ENCODE data around the gene RHOG. TPM values are rescaled to one million over a fixed set of nuclear protein-coding genes. Genes with fewer than 3 reads are reported as not detected.
A peak's percentile ranks its signal among the peaks of the same experiment; 100 is the strongest.

Gene RHOG
- total RNA-seq, 1 donor from 2014 or later: 24.2 TPM

DNA sequence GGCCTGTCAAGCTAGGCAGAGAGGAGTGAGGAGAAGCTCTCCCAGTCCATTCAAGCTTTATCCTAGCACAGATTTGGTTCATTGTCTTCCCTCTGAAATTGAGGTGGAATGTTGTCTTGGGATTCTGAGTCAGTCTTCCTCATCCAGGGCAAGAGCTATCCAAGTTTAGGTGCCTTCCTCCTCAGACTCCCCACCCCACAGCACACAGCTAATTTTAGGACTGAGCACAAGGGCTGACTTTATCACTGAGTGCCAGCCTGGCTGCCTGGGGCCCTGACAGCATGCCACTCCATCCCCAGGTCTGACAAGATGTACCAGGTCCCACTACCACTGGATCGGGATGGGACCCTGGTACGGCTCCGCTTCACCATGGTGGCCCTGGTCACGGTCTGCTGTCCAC is 29.8 kb downstream of the RHOG start:
- no peak for DNase-seq (ENCODE audit: low spot score in 2 of 2, unreplicated experiment in 2 of 2)
- H3K4me1 Mint-ChIP-seq: peaks cover 15% of the 10 kb centered on the region
- peaks cover 5% of the 10 kb centered on the region for H3K36me3 Mint-ChIP-seq
- no peak overlapping the region for H3K27ac Mint-ChIP-seq
- no peaks in the 10 kb centered on the region for H3K9me3 Mint-ChIP-seq
- H3K27me3 Mint-ChIP-seq (ENCODE audit: low read depth): no peaks in the 10 kb centered on the region
- TF ChIP-seq, protein P1, sequence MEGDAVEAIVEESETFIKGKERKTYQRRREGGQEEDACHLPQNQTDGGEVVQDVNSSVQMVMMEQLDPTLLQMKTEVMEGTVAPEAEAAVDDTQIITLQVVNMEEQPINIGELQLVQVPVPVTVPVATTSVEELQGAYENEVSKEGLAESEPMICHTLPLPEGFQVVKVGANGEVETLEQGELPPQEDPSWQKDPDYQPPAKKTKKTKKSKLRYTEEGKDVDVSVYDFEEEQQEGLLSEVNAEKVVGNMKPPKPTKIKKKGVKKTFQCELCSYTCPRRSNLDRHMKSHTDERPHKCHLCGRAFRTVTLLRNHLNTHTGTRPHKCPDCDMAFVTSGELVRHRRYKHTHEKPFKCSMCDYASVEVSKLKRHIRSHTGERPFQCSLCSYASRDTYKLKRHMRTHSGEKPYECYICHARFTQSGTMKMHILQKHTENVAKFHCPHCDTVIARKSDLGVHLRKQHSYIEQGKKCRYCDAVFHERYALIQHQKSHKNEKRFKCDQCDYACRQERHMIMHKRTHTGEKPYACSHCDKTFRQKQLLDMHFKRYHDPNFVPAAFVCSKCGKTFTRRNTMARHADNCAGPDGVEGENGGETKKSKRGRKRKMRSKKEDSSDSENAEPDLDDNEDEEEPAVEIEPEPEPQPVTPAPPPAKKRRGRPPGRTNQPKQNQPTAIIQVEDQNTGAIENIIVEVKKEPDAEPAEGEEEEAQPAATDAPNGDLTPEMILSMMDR (IDR thresholded peaks at IDR 0.05; ENCODE audit: unreplicated experiment): no peak
- H3K4me3 Mint-ChIP-seq: no peak overlapping the region

DNA sequence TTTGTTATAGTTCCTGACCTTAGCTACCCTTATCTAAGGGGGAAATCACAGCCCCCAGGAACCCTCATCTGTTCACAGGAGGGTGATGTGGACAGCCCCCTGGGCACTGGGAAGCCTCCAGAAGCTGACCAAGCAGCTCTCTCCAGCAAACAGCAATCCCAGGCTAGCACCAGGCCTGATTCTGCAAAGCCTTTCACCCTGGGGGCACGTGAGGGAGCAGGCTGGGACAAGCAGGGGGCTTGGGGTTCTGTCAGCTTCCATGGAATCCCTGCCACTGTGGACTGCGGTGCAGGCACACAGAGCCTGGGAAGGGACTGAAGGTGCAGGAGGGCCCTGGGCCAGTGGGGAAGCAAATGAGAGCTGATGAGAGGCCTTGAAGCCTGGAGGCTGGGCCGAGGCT is 30.3 kb downstream of the RHOG start:
- Mint-ChIP-seq H3K36me3 (peaks cover 5% of the 10 kb centered on the region), H3K4me1 (peaks cover 15% of the 10 kb centered on the region), H3K9me3 (no peaks in the 10 kb centered on the region), H3K27me3 (ENCODE audit: low read depth) (no peaks in the 10 kb centered on the region), H3K4me3 (no peak overlapping the region), H3K27ac (no peak overlapping the region)
- no peak for DNase-seq (ENCODE audit: low spot score in 2 of 2, unreplicated experiment in 2 of 2)
- TF ChIP-seq, protein P1 (IDR thresholded peaks at IDR 0.05; ENCODE audit: unreplicated experiment): no peak

- DNase-seq (ENCODE audit: low spot score in 2 of 2, unreplicated experiment in 2 of 2): no peak
- H3K4me3 Mint-ChIP-seq: no peak overlapping the region
- no peaks in the 10 kb centered on the region for H3K27me3 Mint-ChIP-seq (ENCODE audit: low read depth)
- no peaks in the 10 kb centered on the region for H3K9me3 Mint-ChIP-seq
- TF ChIP-seq, protein P1 (IDR thresholded peaks at IDR 0.05; ENCODE audit: unreplicated experiment): no peak
- H3K36me3 Mint-ChIP-seq: peaks cover 5% of the 10 kb centered on the region
- peaks cover 15% of the 10 kb centered on the region for H3K4me1 Mint-ChIP-seq
- no peak overlapping the region for H3K27ac Mint-ChIP-seq
Measured at GRCh38 chr11:3809624-3809928, 31.2 kb downstream of the RHOG start.

- H3K4me3 Mint-ChIP-seq: peak overlapping the region; percentile 97
- no peaks in the 10 kb centered on the region for H3K27me3 Mint-ChIP-seq (ENCODE audit: low read depth)
- H3K9me3 Mint-ChIP-seq: no peaks in the 10 kb centered on the region
- peaks cover 5% of the 10 kb centered on the region for H3K36me3 Mint-ChIP-seq
- TF ChIP-seq, protein P1 (IDR thresholded peaks at IDR 0.05; ENCODE audit: unreplicated experiment): no peak
- peaks cover 15% of the 10 kb centered on the region for H3K4me1 Mint-ChIP-seq
- DNase-seq (ENCODE audit: low spot score in 2 of 2, unreplicated experiment in 2 of 2): no peak
- H3K27ac Mint-ChIP-seq: peak overlapping the region; percentile 57
Measured at GRCh38 chr11:3808861-3809623, 31.7 kb downstream of the RHOG start.

DNA sequence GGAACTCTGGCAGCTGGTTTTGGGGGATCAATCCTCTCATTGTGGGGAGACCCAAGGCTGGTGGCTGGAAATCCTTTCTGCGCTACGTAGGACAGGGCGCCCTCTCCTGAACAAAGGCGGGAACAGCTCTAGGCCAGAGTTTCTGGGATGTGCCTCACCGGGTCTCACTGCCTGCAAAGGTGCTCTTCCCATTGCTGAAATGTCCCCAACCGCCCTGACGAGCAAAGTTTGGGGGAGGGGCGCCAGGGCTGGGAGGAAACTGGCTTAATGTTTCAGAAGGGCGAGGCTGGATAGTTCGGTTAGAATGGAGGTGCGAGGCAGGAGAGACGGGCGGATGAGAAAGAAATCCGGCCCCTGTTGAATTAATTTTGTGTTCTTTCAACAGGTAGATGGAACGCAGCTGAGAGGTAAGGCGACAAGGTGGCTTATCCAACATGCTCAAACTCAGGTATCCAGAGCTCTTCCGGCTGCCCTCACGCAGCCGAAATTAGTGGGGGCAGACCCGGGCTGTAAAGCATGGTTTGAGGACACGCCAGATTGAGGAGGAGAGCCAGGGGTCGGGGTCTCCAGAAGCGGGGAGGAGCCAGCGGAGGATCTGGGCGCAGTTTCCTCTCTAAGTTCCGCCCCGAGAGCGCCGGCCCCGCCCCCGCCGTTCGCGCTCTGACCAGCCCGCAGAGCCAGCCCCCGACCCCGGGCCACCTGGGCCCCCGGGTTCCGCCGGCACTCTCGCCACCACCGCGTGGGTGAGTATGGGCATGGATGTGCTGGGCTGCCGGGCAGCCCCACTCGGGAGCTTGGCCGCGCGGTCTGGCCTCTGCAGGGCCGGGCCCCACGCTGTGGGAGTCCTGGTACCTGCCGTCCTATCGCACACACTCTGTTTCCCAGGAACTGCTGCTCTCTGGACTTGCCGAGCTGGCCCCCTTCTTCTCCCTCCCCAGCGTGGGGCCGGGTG is 32.6 kb downstream of the RHOG start, which contains the start of gene PGAP2:
Gene PGAP2 (plus strand): TSS at position 652 of the 952 bp plus-strand sequence. CDS start 2,700 bp downstream, outside the sequence.
- H3K27me3 Mint-ChIP-seq (ENCODE audit: low read depth): no peaks in the 10 kb centered on the region
- peaks cover 15% of the 10 kb centered on the region for H3K4me1 Mint-ChIP-seq
- peaks cover 5% of the 10 kb centered on the region for H3K36me3 Mint-ChIP-seq
- TF ChIP-seq, protein P1 (IDR thresholded peaks at IDR 0.05; ENCODE audit: unreplicated experiment): peak; percentile 30
- H3K4me3 Mint-ChIP-seq: peak within 1 kb of the TSS; percentile 97
- peak within 1 kb of the TSS; percentile 96 for H3K27ac Mint-ChIP-seq
- peak; percentile 40 to 73 for DNase-seq (ENCODE audit: low spot score in 2 of 2, unreplicated experiment in 2 of 2)
- H3K9me3 Mint-ChIP-seq: no peaks in the 10 kb centered on the region

Measured in mesothelial cell of epicardium (in vitro differentiated cells).